GM12891 (cell line): ENCODE measurements around the gene RNF145.

Experiments used
- PAX5 ChIP-seq: IDR thresholded peaks from 2 replicates; pipeline ENCODE4 v1.6.1; 2011; ENCODE audit warnings: low read length, moderate library complexity, mild to moderate bottlenecking; ENCODE audit not compliant: insufficient read depth, severe bottlenecking
- POLR2A ChIP-seq: IDR thresholded peaks from 2 replicates; pipeline ENCODE4 v1.6.1; 2011; ENCODE audit warnings: low read depth, low read length, control low read depth
- POLR2AphosphoS5 ChIP-seq: IDR thresholded peaks from 2 replicates; pipeline ENCODE4 v1.6.1; 2011; ENCODE audit warnings: low read depth, low read length, control low read depth
- SPI1 ChIP-seq: IDR thresholded peaks from 2 replicates; pipeline ENCODE4 v1.6.1; 2011; ENCODE audit warnings: low read depth, low read length, control low read depth
- TAF1 ChIP-seq: IDR thresholded peaks from 2 replicates; pipeline ENCODE4 v1.6.1; 2011; ENCODE audit warnings: low read depth, low read length, control low read depth

DNA sequence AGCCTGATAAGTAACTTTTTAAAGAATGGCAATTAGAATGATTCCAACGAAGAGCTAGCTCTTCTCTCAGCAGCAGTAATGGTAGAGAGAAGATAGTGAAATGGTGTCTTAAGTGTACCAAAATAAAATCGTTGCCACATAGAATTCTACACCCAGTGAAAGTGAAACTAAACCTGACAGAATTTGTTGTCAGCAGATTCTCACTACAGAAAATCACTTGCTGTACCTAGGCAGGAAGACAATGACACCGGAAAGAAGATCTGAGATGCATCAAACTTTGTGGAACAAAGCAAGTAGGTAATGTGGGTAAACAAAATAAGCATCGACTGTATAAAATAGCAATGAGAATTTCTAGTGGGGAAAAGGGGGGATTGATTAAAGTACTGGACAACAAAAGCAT is 88.9 kb downstream of the RNF145 start:
- no peak for TF ChIP-seq POLR2AphosphoS5
- no peak for TF ChIP-seq POLR2A
- TF ChIP-seq TAF1: no peak
- no peak for TF ChIP-seq PAX5
- TF ChIP-seq SPI1: no peak
